22Rv1 (cell line): ENCODE data around the gene FLACC1.

Source experiments
- H3K27ac ChIP-seq: fragments of 450-650 bp; 2 replicates; pipeline ENCODE4 v1.5.1; 2017
- ZFX ChIP-seq: fragments of 450-650 bp; IDR thresholded peaks from 2 replicates; pipeline ENCODE4 v1.6.1; 2017; ENCODE audit warnings: antibody characterized with exemption, borderline replicate concordance
- TF ChIP-seq, protein P1 (sequence below): fragments of 450-650 bp; IDR thresholded peaks from 2 replicates; pipeline ENCODE4 v1.5.1; 2017; ENCODE audit warnings: mild to moderate bottlenecking

The FLACC1 gene

DNA sequence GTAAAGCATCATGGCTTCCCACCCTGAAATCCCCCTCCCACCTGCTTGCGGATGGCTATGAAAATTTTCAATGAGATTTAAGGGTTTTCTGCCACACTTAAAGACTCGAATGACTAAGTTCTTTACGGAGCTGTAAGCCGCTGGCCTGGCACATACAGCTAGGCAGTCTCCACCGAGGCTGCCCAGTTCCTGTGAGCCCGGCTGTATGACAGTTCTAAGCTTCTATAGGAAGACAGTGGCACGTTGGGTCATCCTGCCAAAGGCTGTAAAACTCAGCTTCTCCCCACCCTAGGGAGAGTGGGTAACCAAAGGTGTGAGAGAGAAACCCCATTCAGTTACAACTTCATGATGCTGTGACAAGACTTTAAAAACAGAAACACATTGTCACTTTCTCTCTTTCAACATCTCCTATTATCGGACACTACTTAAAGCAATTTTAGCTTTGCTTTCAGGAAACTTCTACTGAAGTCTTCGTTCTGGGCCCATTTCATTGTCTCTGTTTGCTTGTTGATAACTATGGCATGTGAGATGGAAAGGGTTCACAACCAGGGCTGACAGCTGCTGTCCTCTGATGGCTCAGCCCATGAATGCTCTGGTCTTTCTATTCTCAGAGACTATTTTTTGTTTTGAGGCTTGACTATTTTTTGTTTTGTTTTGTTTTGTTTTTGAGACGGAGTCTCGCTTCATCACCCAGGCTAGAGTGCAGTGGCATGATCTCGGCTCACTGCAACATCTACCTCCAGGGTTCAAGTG lies 89.7 kb downstream of the FLACC1 start:
- H3K27ac ChIP-seq = no peak overlapping the region
- TF ChIP-seq ZFX = no peak
- TF ChIP-seq, protein P1, sequence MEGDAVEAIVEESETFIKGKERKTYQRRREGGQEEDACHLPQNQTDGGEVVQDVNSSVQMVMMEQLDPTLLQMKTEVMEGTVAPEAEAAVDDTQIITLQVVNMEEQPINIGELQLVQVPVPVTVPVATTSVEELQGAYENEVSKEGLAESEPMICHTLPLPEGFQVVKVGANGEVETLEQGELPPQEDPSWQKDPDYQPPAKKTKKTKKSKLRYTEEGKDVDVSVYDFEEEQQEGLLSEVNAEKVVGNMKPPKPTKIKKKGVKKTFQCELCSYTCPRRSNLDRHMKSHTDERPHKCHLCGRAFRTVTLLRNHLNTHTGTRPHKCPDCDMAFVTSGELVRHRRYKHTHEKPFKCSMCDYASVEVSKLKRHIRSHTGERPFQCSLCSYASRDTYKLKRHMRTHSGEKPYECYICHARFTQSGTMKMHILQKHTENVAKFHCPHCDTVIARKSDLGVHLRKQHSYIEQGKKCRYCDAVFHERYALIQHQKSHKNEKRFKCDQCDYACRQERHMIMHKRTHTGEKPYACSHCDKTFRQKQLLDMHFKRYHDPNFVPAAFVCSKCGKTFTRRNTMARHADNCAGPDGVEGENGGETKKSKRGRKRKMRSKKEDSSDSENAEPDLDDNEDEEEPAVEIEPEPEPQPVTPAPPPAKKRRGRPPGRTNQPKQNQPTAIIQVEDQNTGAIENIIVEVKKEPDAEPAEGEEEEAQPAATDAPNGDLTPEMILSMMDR = no peak

DNA sequence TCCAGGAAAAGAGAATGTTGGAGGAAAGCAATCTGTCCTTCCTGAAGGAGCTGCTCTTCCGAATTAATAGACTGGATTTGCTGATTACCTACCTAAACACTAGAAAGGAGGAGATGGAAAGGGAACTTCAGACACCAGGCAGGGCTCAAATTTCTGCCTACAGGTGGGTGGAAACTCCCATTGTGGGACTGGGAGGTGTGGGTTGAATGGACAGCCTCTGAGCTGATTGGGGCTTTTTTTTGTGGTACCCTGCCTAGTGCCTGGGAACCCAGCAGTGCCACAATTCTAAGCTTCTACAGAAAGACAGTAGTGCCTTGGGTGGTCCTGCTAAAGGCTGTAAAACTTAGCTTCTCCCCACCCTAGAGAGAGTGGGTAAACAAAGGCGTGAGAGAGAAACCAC lies 90.5 kb downstream of the FLACC1 start:
- no peak overlapping the region for H3K27ac ChIP-seq
- TF ChIP-seq, protein P1 = no peak

DNA sequence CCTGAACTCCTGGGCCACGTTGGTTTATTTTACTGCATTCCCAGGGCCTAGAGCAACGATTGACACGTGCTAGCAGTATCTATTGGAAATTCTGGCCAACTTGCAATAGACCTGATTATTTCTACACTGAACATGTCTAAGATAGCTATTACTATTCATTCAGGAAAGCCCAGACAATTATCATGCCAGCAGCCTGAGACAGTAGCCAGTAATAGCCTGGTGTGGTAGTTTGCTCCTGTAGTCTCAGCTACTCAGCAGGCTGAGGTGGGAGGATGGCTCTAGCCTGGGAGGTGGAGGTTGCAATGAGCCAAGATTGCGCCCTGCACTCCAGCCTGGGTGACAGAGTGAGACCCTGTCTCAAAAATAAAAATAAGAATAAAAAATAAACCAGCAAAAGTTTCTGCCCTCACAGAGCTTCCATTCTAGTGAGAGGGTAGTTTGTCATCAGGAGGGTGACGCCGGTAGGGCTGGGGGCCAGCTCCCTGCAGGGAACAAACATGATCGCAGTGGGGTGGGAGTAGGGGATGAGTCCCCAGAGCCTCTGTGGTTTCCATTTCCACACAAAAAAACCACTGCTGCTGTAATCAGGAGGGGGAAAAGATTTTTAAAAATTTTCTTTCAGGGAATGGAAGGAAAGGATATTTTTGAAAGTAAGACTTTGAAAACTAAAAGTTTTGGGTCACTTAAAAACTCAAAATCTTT lies 92.5 kb downstream of the FLACC1 start:
- TF ChIP-seq ZFX = no peak
- TF ChIP-seq, protein P1 = no peak
- no peak overlapping the region for H3K27ac ChIP-seq

GRCh38 chr2:201263779-201264178 lies 93.4 kb downstream of the FLACC1 start:
- TF ChIP-seq, protein P1 = no peak
- TF ChIP-seq ZFX = no peak
- H3K27ac ChIP-seq = no peak overlapping the region

DNA sequence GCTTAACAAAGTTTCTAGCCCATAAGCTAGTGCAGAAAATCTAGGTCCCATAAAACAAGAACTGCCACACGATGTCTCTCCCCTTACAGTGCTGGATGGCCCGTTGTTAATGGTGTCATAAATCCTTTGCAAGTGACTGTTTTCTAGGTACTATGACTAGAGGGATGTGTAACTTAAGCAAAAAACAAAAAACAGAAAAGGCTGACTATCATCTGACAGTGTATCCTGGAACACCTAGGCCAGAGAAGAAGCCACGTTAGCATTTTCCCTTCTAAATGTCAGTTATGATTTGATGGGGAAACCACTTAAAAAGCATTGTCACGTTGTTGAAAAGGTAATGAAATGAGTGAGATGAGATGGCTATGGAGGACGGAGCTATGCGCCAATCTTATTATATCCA lies 94.4 kb downstream of the FLACC1 start:
- TF ChIP-seq, protein P1 = no peak
- no peak for TF ChIP-seq ZFX
- H3K27ac ChIP-seq = no peak overlapping the region

DNA sequence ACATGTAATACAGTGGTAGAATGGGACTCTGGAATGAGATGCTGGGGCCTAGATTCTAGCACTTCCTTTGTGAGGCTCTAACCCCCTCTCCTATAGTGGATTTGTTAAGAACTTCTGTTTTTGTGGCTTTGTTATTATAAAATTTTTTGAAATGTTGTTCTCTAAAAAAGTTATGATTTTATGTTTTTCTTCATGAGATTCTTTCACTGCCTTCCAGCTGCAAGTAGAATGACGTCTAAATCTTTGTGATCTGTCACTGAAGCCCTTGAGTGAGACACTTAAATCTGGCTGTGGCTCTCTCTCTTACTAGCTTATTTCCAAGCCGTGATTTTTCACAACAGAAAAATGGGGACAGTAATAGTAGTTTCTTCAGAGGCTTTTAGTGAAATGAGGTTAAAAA lies 95.2 kb downstream of the FLACC1 start:
- TF ChIP-seq ZFX = no peak
- TF ChIP-seq, protein P1 = no peak
- no peak overlapping the region for H3K27ac ChIP-seq

DNA sequence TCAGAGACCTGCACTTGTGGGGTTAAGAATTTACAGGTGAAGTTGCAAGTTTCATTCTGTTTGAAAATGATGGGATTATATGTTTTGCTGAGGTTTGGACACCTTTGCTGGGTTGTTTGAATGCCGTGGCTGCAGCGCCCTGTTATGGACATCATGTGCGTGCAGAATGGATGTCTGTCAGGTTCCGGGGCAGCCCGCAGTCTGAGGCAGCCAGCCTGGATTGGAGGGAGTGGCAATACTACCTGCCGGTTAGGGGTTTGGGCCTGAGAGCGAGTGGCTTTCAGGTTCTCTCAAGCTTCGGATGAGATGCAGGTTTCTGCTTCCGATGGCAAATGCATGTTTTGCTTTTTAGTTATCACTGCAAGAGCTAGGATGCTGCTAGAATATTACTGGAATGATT lies 95.7 kb downstream of the FLACC1 start:
- no peak overlapping the region for H3K27ac ChIP-seq
- TF ChIP-seq ZFX = no peak
- TF ChIP-seq, protein P1 = no peak
